RPMI7951 (cell line): ENCODE results near the gene SCYL3. TPM values are rescaled to one million over a fixed set of nuclear protein-coding genes. Genes with fewer than 3 reads are reported as not detected.
"Not testable (repeated sequence)": the region's sequence is repeated elsewhere in the genome, so short reads cannot be mapped to it uniquely, and the experiment has no call there.

Experiments
- DNase-seq: peaks from one replicate; pipeline ENCODE4 v3.0.0-alpha.2; 2012; ENCODE audit warnings: low read depth
- total RNA-seq: library from RNA; depleted of rRNA; stranded (reverse); fragments of >200 nt; shearing (Covaris generic); gene quantifications from 2 replicates; pipeline ENCODE4 v1.2.3, GENCODE V29; 2014

SCYL3 gene
- total RNA-seq, 1 experiment from 2014 or later: 4.2 TPM

- not testable (repeated sequence) for DNase-seq
These were observed 21.7 kb downstream of the SCYL3 start for GRCh38 chr1:169871988-169872387.

DNA sequence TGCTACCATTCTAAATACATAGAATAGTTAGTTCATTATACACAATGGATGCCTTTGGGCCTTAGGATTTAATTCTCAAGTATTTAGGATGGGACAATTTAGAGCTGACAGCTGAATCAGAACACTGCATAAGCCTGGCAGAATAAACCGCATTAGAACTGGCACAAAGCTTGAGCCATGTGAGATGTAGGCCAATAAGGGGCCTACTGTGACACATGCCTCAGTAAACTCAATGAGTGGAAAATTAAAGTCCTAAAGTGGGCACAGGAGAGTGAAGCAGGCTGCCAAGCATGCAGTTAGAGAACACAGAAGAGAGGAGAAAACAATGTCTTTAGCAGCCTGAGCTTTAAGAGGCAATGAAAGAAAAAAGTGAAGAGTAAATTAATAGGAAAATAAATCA is 24.3 kb downstream of the SCYL3 start:
- no peak for DNase-seq

GRCh38 chr1:169868978-169869377 is 24.7 kb downstream of the SCYL3 start:
- no peak for DNase-seq

DNA sequence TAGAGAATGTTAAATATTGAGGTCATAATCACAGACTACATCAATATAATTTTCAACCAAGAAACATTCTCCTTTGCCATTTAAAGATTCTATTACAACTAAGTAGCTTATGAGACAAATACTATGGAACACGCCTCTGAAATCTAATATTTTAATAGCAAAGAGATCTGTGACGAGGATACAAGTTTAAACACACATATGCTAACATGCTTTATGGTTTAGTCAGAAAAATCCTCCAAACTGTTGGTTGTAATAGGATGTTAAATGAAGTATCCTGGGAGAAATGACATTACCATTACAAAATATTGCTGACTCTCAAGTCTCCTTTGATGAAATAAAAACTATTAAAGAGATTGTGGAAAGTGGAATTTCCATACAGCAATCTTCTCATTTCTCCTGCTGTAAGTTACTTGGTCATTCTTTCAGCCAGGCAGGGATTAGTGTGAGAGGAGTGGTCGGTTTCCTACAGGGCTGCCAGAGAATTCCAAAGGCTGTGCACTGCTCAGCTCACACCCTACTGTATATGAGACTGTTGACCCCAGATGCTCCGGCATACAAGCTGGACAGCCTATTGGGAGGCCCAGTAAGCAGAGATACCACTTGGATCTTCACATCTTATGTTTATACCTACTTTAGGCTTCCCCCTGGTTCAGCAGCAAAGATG is 26.6 kb downstream of the SCYL3 start:
- no peak for DNase-seq

GRCh38 chr1:169866577-169866976 is 27.1 kb downstream of the SCYL3 start:
- DNase-seq: no peak

DNA sequence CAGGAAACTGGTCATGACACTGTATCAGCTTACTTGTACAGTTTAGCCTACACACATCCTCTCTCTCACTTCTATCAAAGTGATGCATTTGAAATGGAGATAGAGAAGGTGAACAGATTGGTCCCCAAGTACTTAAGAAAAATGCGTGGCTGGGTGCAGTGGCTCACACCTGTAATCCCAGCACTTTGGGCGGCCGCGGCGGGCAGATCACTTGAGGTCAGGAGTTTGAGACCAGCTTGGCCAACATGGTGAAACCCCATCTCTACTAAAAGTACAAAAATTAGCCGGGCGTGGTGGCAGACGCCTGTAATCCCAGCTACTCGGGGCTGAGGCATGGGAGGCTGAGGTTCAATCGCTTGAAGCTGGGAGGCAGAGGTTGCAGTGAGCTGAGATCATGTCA is 29.2 kb downstream of the SCYL3 start:
- not testable (repeated sequence) for DNase-seq

DNA sequence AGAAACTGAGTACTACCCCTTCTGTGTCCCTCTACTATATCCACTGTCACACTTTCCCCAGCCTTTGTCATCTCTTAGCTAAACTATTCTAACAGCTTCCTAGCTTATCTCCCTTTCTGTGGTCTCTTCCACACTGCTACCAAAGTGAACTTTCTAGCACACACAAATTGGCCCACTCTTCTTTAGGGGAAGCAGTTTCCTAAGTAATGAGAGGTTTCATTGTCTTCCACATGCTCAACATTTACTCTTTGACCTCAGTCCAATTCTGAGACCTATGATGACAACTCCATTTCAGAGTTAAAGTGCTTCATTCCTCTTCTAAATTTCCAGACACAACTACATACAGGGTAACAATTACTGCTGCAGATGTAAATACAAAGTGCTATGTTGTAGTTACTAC is 32.9 kb downstream of the SCYL3 start:
- DNase-seq: no peak

DNA sequence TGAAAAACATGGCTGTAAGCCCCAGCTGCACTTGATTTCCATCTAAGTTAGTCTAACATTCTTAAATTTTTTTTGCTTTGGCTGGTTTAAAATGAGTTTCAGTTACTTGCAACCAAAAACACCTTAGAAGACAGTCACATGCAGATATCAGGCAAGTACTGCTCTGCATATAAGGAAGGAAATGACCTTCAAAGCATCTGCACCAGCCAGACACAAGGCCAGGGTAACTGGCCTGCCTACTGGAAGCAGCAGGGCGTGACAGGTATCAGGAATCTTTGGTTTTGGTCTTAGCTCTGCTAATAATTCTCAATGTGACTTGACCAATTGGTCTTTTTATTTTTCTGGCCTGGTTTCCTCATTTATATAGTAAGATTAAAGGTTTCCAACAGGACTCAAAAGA is 33.5 kb downstream of the SCYL3 start:
- DNase-seq: no peak

GRCh38 chr1:169859001-169859400 is 34.7 kb downstream of the SCYL3 start:
- DNase-seq: no peak

DNA sequence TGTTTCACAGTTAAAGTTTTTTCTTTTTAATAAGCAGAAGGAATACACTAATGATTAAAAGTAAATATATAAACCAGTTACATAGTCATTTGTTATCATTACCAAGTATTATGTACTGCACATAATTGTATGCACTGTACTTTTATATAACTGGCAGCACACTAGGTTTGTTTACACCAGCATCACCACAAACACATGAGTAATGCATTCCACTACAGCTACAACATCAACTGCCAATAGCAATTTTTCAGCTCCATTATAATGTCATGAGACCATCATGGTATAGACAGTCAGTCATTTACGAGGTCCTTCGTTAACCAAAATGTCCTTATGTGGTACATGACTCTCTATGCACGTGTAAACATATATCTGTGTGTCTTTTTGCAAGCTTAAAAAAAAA is 35.2 kb downstream of the SCYL3 start:
- peak; percentile 28 for DNase-seq

- no peak for DNase-seq
These were observed 40.4 kb downstream of the SCYL3 start for GRCh38 chr1:169853341-169853740.

GRCh38 chr1:169849346-169850022 is 44.2 kb downstream of the SCYL3 start:
- no peak for DNase-seq

- no peak for DNase-seq
These were observed 45.2 kb downstream of the SCYL3 start for GRCh38 chr1:169848456-169848855.

GRCh38 chr1:169844941-169845608 is 48.6 kb downstream of the SCYL3 start:
- no peak for DNase-seq

DNA sequence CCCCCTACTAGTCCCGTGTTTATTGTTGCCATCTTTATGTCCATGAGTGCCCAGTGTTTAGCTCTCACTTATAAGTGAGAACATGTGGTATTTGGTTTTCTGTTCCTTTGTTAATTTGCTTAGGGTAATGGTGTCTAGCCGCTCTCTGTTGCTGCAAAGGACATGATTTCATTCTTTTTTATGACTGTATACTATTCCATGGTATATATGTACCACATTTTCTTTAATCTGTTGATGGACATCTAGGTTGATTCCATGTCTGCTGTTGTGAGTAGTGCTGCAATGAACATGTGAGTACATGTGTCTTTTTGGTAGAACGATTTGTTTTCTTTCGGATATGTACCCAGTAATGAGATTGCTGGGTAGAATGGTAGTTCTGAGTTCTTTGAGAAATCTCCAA is 54.8 kb downstream of the SCYL3 start:
- no peak for DNase-seq

DNA sequence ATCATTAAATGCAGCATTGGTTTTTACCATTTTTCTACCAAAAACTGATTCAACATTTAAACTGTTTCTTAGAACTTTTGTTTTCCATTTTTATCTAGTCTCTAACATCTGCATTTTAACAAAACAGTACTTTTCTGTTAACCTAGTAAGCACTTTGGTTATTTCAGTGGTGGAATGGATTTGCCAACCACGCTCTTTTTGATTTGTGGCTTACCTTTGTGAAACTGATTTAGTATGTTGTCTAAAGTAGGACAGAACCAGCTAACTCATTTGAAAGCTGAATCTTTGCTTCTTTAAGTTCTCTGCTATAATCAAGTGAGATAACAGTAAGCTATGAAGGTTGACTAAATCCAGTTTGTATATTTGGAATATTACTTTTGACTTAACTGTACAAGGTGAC is 57.5 kb downstream of the SCYL3 start:
- no peak for DNase-seq

GRCh38 chr1:169835647-169836046 is 58.0 kb downstream of the SCYL3 start:
- no peak for DNase-seq

GRCh38 chr1:169834869-169835268 is 58.8 kb downstream of the SCYL3 start:
- DNase-seq: no peak

DNA sequence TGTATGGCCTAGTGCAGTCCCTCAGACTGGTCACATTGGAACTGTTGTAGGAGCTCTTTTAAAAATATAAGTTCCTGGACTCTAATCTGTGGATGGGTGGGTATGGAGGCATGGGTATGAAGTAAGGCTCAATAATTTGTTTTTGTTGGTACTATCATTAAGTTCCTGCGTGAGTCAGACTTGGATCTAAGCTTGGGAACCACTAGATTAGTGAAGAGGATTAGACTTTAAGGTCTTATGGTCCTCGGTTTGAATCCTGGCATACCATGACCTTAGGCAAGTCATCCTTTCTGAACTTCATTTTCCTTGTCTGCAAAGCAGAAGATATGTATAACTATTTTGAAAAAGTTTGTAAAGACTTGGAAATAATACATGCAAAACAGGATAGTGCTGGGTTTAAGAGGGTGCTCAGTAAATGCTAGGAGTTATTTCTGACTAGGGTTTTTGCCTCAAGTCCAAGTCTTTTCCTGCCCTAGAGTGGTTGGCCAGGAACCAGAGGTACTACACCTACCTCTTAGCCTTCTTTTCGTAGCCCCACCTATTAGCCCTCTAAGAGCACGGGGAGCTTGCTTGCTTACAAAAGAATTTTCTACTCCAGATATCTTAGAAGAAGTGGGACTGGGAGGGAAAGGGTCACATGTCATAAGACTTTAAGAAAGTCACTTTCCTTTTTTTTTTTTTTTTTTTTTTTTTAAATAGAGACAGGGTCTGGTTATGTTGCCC is 60.4 kb downstream of the SCYL3 start:
- DNase-seq: no peak

DNA sequence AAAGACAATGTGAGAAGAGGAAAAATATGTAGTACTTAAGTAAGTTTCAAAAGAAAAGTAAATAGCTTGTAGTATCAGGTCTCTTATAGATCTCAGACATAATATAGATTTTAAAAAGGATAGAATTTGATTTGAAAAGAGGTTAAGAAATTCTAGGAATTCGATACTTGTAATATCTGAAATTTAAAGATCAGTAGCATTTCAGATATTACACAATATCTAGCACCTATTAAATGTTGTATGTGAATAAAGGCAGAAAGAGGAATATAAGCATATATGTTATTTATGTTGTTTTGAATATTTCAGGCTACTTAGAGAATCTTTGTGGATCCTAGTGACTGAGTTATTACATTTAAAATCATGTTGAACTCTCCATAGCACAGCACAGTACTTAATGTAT is 64.0 kb downstream of the SCYL3 start:
- no peak for DNase-seq

DNA sequence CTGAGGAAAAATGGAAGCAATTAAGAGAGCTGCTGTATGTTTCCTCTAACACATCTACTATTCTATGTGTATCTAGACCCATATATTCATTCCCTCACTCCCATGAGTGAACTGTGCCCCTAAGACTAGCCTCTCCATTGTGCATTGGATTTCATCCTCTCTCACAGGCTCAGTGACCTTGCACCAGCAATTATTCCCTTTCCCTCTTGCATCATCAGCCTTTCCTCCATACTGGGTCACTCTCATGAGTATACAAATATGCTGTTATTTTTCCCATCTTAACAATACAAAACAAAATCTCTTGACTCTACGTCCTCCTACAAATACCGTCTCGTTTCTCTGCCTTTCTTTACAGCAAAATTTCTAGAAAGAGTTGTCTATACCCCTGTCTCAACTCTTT is 69.5 kb downstream of the SCYL3 start:
- no peak for DNase-seq

DNA sequence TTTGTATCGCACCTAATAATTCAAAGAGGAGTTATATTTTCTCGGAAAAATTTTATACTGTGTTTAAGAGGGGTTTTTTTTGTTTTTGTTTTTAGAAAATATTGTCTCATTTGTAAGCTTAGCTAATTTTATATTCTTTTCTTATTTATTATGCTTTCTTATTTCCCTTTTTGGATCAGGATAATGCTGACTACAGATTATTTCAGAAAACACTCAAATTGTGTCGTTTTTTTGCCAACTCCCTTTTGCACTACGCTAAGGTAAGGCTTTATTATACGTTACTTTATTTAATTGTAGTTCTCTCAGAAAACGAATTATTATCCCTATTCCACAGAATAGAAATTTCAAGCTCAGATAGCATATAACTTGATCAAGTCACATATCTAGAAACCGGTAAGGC is 72.2 kb downstream of the SCYL3 start:
- no peak for DNase-seq

DNA sequence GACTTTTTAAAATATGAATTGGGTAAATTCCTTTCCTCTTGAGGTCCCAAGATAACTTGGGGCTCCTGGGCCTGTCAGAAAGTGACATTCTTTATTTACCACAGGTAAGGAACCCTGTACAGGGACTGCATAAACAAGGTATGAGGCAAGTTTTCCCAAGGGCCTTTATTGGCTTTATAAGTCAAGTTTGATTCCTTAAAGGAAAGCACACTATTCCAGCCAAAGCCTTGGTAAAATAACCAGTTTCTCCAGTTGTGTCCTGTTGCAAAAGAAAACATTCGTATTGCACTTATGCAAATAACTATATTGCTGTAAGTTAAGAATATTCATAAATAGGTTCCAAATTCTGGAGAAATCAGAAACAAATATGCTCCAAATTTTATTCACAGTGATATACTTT is 77.1 kb downstream of the SCYL3 start:
- no peak for DNase-seq
